ENCODE results near the gene PTPRG. TPM values are rescaled to one million over a fixed set of nuclear protein-coding genes. Genes with fewer than 3 reads are reported as not detected.

Gene PTPRG
- total RNA-seq, 1 experiment from 2014 or later = 32.1 TPM

- CTCF ChIA-PET = no interaction called here
Observed at GRCh38 chr3:62098646-62099365, 537.4 kb downstream of the PTPRG start.

More at GRCh38 chr3:62098646-62099365, 537.4 kb downstream of the PTPRG start:
- ChIA-PET RAD21 (ENCODE audit: low non-redundant PET in 1 of 2, low total read pairs in 2 of 2, uncharacterized antibody in 2 of 2, unreplicated experiment in 2 of 2) (no interaction called here), POLR2A (no interaction called here)
- H3K27me3 ChIP-seq (ENCODE audit: insufficient read depth, low read length) = no peaks in the 10 kb centered on the region
- ATAC-seq = no peak
- intact Hi-C loops (cut with micrococcal nuclease) = no loop called here
- H2AFZ ChIP-seq (ENCODE audit: low read depth, low read length, poor library complexity, severe bottlenecking) = no peak overlapping the region
- H4K20me1 ChIP-seq (ENCODE audit: insufficient read depth) = no peaks in the 10 kb centered on the region
- H3K4me2 ChIP-seq (ENCODE audit: low read length) = no peak overlapping the region
- H3K79me2 ChIP-seq (ENCODE audit: insufficient read depth, low read length) = no peaks in the 10 kb centered on the region
- H3K9me2 ChIP-seq (ENCODE audit: insufficient read depth) = no peaks in the 10 kb centered on the region
- TF ChIP-seq ZBTB33 (IDR thresholded peaks at IDR 0.05; ENCODE audit: extremely low read depth, insufficient replicate concordance, low read length) (no peak), CTCF (IDR thresholded peaks at IDR 0.05 in 2 of 3, conservative IDR thresholded peaks at IDR 0.05 in 1 of 3; ENCODE audit: borderline replicate concordance in 1 of 3, insufficient read depth in 1 of 3, low read depth in 2 of 3, low read length in 2 of 3) (no peak), SP1 (IDR thresholded peaks at IDR 0.05; ENCODE audit: low read depth) (no peak), SRF (IDR thresholded peaks at IDR 0.05; ENCODE audit: low read depth) (no peak), SIN3A (IDR thresholded peaks at IDR 0.05; ENCODE audit: low read depth) (no peak), ATF3 (IDR thresholded peaks at IDR 0.05) (no peak), FOSL1 (IDR thresholded peaks at IDR 0.05; ENCODE audit: low read depth) (no peak), ZFX (IDR thresholded peaks at IDR 0.05) (no peak), POLR2AphosphoS5 (IDR thresholded peaks at IDR 0.05; ENCODE audit: low read depth, low read length) (no peak), EZH2phosphoT487 (IDR thresholded peaks at IDR 0.05; ENCODE audit: borderline replicate concordance) (no peak), ELF1 (IDR thresholded peaks at IDR 0.05; ENCODE audit: borderline replicate concordance, low read depth) (no peak), CBX3 (IDR thresholded peaks at IDR 0.05; ENCODE audit: low read depth) (no peak), POLR2A (IDR thresholded peaks at IDR 0.05; ENCODE audit: borderline replicate concordance, extremely low read depth, insufficient read depth, insufficient read length) (no peak), REST (IDR thresholded peaks at IDR 0.05; ENCODE audit: low read depth) (no peak), EGR1 (IDR thresholded peaks at IDR 0.05; ENCODE audit: low read depth) (no peak)
- DNase-seq (ENCODE audit: low read depth, low spot score) = no peak
- H3K36me3 ChIP-seq (ENCODE audit: control insufficient read depth in 1 of 2, insufficient read depth in 2 of 2, low read length in 2 of 2) = no peaks in the 10 kb centered on the region
- no peak overlapping the region for H3K9ac ChIP-seq (ENCODE audit: low read length)
- no peaks in the 10 kb centered on the region for H3K9me3 ChIP-seq (ENCODE audit: control insufficient read depth in 1 of 2, insufficient read depth in 1 of 2, low read depth in 1 of 2, low read length in 2 of 2)
- BruUV-seq (replicated peaks) = no TSS peak
- H3K27ac ChIP-seq (ENCODE audit: low read depth, low read length) = no peak overlapping the region
- H3K4me1 ChIP-seq (ENCODE audit: control insufficient read depth in 1 of 2, insufficient read depth in 2 of 2, low read length in 2 of 2) = no peaks in the 10 kb centered on the region
- H3K4me3 ChIP-seq (replicated peaks in 1 of 2; ENCODE audit: low read depth in 1 of 2, low read length in 2 of 2) = no peak overlapping the region
